Measurements from ENCODE around the gene HS1BP3.

HS1BP3 gene

DNA sequence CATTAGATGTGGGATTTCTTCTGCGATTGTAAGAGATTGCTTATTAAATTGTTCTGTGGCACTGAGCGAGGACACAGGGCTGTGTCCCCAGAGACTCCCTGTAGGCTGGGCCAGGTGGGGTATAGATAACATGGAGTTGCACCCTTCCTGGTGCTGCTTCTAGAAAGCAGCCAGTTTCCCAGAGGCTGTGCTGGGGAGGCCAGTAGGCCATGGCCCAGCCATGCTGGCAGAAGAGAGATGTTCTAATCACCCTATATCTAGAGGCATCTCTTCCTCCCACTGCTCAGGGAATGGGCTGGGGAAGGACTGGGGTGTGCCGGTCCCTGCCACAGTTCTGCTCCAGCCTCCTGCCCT lies 66.9 kb downstream of the HS1BP3 start:
- H3K4me3 ChIP-seq (replicated peaks in 1 of 2; ENCODE audit: low read depth in 2 of 2, low read length in 2 of 2) = no peak overlapping the region
- no peak for DNase-seq (ENCODE audit: low read depth in 2 of 2)
- TF ChIP-seq, protein P1, sequence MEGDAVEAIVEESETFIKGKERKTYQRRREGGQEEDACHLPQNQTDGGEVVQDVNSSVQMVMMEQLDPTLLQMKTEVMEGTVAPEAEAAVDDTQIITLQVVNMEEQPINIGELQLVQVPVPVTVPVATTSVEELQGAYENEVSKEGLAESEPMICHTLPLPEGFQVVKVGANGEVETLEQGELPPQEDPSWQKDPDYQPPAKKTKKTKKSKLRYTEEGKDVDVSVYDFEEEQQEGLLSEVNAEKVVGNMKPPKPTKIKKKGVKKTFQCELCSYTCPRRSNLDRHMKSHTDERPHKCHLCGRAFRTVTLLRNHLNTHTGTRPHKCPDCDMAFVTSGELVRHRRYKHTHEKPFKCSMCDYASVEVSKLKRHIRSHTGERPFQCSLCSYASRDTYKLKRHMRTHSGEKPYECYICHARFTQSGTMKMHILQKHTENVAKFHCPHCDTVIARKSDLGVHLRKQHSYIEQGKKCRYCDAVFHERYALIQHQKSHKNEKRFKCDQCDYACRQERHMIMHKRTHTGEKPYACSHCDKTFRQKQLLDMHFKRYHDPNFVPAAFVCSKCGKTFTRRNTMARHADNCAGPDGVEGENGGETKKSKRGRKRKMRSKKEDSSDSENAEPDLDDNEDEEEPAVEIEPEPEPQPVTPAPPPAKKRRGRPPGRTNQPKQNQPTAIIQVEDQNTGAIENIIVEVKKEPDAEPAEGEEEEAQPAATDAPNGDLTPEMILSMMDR (IDR thresholded peaks at IDR 0.05; ENCODE audit: low read depth, low read length) = no peak

DNA sequence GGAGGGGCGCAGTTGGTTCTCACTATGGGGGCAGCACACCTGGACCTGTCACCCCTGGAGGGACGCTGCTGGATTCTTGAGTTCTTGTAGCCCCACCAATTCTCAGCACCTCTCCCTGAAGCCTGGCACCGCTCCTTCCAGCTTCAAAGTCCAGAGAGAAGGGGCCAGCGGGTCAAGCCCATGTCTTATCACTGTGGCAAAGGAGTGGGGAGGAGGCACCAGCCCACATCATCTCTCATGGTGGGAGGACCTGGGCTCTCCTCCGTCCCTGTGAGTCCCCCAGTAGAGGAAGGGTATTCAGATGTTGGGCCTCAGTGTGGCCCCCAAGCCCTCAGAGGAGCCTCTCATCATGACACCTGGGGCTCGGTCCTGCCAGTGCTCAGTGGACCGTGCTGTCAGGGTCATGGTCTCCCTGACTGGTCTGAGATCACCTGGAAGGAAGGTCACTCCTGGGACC lies 67.4 kb downstream of the HS1BP3 start:
- DNase-seq (ENCODE audit: low read depth in 2 of 2) = no peak
- TF ChIP-seq, protein P1 (IDR thresholded peaks at IDR 0.05; ENCODE audit: low read depth, low read length) = no peak

DNA sequence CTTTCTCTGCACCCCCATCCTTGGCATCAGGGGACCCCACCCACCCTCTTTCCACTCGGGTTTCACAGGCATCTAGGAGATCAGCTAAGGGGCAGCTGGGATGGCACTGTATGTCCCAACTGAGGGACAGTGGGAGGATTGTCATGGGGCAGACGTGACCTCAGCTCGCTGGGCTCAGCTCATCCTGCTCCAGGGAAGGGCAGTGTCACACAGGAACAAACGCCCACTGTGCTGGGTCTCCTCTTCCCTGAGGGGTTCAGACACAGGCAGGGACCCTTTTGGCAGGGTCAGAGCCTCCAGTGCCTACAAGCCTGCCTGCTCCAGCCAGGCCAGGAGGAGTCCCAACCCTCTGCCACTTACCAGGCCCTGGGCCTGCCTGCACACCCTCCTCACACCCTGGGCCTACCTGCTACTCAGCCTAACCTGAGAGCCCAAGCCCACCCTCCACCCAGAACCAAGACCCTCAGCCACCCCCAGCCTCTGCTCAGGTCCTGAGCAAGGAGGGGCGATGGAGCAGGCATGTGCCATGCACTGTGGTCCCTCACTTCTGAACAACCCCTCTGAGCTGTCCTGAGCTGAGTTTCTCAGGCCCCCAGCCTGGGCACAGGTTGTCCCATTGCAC lies 68.2 kb downstream of the HS1BP3 start:
- H3K4me3 ChIP-seq (replicated peaks in 1 of 2; ENCODE audit: low read depth in 2 of 2, low read length in 2 of 2) = no peak overlapping the region
- no peak for DNase-seq (ENCODE audit: low read depth in 2 of 2)
- TF ChIP-seq, protein P1 (IDR thresholded peaks at IDR 0.05; ENCODE audit: low read depth, low read length) = no peak

More for the DNA sequence above, 67.4 kb downstream of the HS1BP3 start:
- no peak overlapping the region for H3K4me3 ChIP-seq (replicated peaks in 1 of 2; ENCODE audit: low read depth in 2 of 2, low read length in 2 of 2)

DNA sequence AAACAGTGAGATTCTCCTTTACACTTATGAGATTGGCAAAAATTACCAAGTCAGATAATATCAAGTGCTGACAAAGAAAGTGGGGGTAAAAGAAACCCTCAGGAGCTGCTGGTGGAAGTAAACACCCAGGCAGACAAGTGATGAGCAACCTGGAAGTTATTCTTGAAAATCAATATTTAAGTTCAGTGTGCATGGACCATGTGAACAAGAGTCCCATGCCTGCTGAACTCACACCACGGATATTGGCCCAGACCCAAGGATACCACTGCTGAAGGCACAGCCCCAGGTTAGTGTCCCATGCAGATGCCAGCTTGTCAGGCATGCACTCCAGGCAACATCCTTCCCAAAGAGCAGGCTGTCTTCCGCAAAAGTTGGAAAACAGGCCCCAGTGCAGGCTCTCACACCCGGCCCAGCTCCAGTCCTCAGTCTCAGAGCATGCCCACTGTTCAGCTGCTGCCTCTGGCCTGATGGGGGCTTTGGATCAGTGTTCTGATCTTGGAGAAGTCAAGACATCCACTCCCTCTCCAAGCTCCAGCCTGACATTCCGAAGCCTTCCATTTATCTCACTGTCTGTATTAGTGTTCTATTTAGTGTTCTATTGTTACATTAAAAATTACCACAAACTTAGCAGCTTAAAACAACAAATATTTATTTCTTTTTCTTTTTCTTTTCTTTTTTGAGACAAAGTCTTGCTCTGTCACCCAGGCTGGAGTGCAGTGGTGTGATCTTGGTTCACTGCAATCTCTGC lies 70.0 kb downstream of the HS1BP3 start:
- no peak for DNase-seq (ENCODE audit: low read depth in 2 of 2)
- TF ChIP-seq, protein P1 (IDR thresholded peaks at IDR 0.05; ENCODE audit: low read depth, low read length) = no peak
- no peak overlapping the region for H3K4me3 ChIP-seq (replicated peaks in 1 of 2; ENCODE audit: low read depth in 2 of 2, low read length in 2 of 2)

DNA sequence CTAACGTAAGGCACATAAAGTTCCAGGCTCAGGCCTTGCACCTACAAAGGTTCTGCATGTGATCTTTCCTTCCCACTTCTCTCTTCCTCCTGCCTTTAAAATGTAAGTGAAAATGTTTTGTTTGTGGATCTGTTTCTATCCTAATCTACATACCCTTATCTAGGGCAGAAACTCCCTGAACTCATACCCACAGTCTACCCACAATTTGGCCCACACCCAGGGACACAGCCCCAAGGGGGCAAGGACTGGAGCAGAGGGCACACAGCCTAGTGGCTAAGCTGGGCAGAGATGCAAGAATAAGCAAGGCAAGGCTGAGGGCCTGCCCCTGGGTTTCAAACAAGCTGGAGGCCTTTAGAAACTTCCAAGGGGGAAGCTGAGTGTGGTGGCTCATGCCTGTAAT lies 71.0 kb downstream of the HS1BP3 start:
- peak in 1 of 2 donors; percentile 51 for DNase-seq (ENCODE audit: low read depth in 2 of 2)
- no peak overlapping the region for H3K4me3 ChIP-seq (replicated peaks in 1 of 2; ENCODE audit: low read depth in 2 of 2, low read length in 2 of 2)
- TF ChIP-seq, protein P1 (IDR thresholded peaks at IDR 0.05; ENCODE audit: low read depth, low read length) = no peak

DNA sequence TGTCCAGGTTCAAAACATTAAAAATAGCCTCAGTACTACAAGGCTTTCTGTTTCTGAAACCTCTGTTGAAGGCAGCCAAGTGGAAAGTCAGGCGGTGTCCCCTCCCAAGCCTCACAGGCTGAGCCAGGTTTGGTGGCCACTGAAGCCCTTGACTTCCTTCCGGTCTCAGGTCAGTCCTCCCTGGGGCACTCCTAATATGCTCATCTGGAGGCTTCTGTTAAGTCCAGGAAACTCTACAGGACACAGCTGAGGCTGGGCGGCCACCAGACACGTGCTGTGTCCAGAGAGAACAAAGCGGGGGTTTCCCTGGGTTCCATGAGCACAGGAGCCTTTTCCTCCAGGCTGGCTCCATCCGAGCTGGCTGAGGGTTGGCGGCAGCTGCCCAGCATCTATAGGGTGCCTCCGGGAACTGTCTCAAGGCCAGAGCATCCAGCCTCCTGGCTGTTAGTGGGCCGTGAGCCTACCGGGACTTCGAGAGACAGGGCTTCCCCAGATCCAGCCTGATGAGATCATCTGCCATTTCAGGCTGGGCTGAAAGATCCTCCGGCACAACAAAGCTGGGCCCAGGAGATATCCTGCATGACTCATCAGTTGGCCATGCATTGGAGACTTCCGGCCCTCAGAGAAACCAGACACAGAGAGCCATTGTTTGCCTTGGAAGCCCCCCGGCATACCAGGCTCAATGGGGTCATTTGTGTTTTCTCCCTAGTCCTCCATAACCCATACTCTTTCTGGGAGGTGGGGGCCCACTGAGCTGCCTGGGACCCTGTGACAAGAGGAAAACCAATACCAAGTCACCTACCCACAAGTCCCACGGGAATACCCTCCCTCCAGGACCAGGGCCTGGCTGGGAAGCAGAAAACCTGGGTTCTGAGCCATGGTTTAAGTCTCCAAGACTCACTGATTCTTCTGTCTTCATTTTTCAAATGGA lies 71.7 kb downstream of the HS1BP3 start:
- DNase-seq (ENCODE audit: low read depth in 2 of 2) = peak; percentile 97 to 99
- TF ChIP-seq, protein P1 (IDR thresholded peaks at IDR 0.05; ENCODE audit: low read depth, low read length) = no peak
- H3K4me3 ChIP-seq (replicated peaks in 1 of 2; ENCODE audit: low read depth in 2 of 2, low read length in 2 of 2) = no peak overlapping the region

All from cardiac fibroblast (primary cell).